CD8-positive, alpha-beta memory T cell (primary cell): ENCODE data around the gene KLF3. TPM values are rescaled to one million over a fixed set of nuclear protein-coding genes. Genes with fewer than 3 reads are reported as not detected.

ENCODE experiments used
- CTCF ChIA-PET: fragments of 350-600 bp; sonication (Branson Sonifier 250); formaldehyde crosslinking; loops from one replicate; lab custom pipeline; 2021; ENCODE audit warnings: antibody characterized with exemption; lab: Charles Lee
- POLR2A ChIA-PET: fragments of 350-600 bp; sonication (Branson Sonifier 250); formaldehyde crosslinking; loops from one replicate; lab custom pipeline; 2021; ENCODE audit warnings: antibody characterized with exemption; lab: Charles Lee
- DNase-seq, 5 donors: peaks; one replicate each; pipeline versions ENCODE4 v3.0.0 to v3.0.0-alpha.2; 2020 to 2022; ENCODE audit warnings: mixed read lengths in 1 of 5
- H3K27ac ChIP-seq: one replicate; pipeline ENCODE4 v1.7.0; 2013; ENCODE audit warnings: low read depth, mild to moderate bottlenecking, low read length, moderate library complexity
- H3K27me3 ChIP-seq: 2 replicates; pipeline ENCODE4 v1.7.0; 2013; ENCODE audit warnings: low read length, mild to moderate bottlenecking; ENCODE audit not compliant: insufficient read depth, poor library complexity, severe bottlenecking
- H3K36me3 ChIP-seq: 2 replicates; pipeline ENCODE4 v1.7.0; 2013; ENCODE audit warnings: mild to moderate bottlenecking, low read length, moderate library complexity; ENCODE audit not compliant: insufficient read depth
- H3K4me1 ChIP-seq: 2 replicates; pipeline ENCODE4 v1.7.0; 2013; ENCODE audit warnings: mild to moderate bottlenecking, low read length, moderate library complexity; ENCODE audit not compliant: insufficient read depth
- H3K4me3 ChIP-seq: 2 replicates; pipeline ENCODE4 v1.7.0; 2013; ENCODE audit warnings: mild to moderate bottlenecking, low read length
- H3K9me3 ChIP-seq: 2 replicates; pipeline ENCODE4 v1.7.0; 2013; ENCODE audit warnings: mild to moderate bottlenecking, low read length
- H3K27ac Mint-ChIP-seq, 8 donors: one replicate each; pipeline ENCODE4 v1.8.0; 2020 to 2021; ENCODE audit warnings: mixed read lengths in 8 of 8, mild to moderate bottlenecking in 6 of 8, inconsistent platforms in 3 of 8, moderate library complexity in 3 of 8
- H3K27me3 Mint-ChIP-seq, 2 donors: one replicate each; pipeline ENCODE4 v1.8.0; 2020 to 2021; ENCODE audit warnings: mixed read lengths in 2 of 2, mild to moderate bottlenecking in 1 of 2, moderate library complexity in 1 of 2
- H3K36me3 Mint-ChIP-seq, 3 donors: one replicate each; pipeline ENCODE4 v1.8.0; 2020 to 2021; ENCODE audit warnings: mixed read lengths in 3 of 3, inconsistent platforms in 1 of 3, mild to moderate bottlenecking in 1 of 3
- H3K4me1 Mint-ChIP-seq, 3 donors: one replicate each; pipeline ENCODE4 v1.8.0; 2020 to 2021; ENCODE audit warnings: mixed read lengths in 3 of 3, inconsistent platforms in 1 of 3, mild to moderate bottlenecking in 1 of 3
- H3K4me3 Mint-ChIP-seq, 7 donors: one replicate each; pipeline ENCODE4 v1.8.0; 2020 to 2021; ENCODE audit warnings: mixed read lengths in 7 of 7, mild to moderate bottlenecking in 6 of 7, moderate library complexity in 4 of 7, inconsistent platforms in 2 of 7
- H3K9me3 Mint-ChIP-seq, 5 donors: one replicate each; pipeline ENCODE4 v1.8.0; 2020 to 2022; ENCODE audit warnings: mixed read lengths in 5 of 5, mild to moderate bottlenecking in 3 of 5, moderate library complexity in 2 of 5, inconsistent platforms in 1 of 5
- polyA plus RNA-seq: library from polyadenylated mRNA; unstranded; fragments of 300-500 nt; fragmentation: Illumina TruSeq; gene quantifications from one replicate; pipeline ENCODE4 v1.2.3, GENCODE V29; 2021
- total RNA-seq, 2 experiments: library from RNA; stranded (reverse); gene quantifications; one replicate each; pipeline ENCODE4 v1.2.3, GENCODE V29; 2021

Gene KLF3
- total and polyA plus RNA-seq, 3 experiments from 2014 or later: 15.2 to 72.9 (median 17.1) TPM

DNA sequence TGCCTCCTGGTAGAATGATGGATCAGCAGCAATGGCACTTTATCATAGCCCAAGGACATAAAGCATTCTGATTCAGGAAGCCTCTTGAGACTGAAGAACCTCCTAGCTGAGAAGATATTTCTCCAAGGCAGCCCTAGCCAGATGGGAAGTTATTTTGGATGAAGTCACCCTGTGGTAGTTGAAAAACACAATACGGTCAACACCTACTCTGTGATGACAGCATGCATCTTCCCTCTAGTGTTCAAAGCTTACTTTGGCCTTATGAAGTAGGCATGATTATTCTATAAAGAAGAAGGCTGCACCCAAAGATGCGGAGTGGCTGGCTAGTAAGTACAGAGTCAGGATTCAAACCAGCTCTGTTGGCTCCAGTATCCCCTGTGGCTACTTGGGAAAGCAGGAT is 70.9 kb downstream of the KLF3 start:
- Mint-ChIP-seq H3K36me3 (peaks cover 0 to 4% (median 0%) of the 10 kb centered on the region in 3 donors), H3K4me3 (no peak overlapping the region), H3K27ac (no peak overlapping the region), H3K27me3 (peaks cover 1 to 8% of the 10 kb centered on the region in 2 donors), H3K4me1 (peaks cover 9 to 11% (median 10%) of the 10 kb centered on the region in 3 donors), H3K9me3 (peaks cover 0 to 3% (median 2%) of the 10 kb centered on the region in 5 donors)
- POLR2A ChIA-PET: no interaction called here
- Histone ChIP-seq H3K27ac (no peak overlapping the region), H3K4me1 (peaks cover 10% of the 10 kb centered on the region), H3K27me3 (no peaks in the 10 kb centered on the region), H3K9me3 (no peaks in the 10 kb centered on the region), H3K4me3 (no peak overlapping the region), H3K36me3 (no peaks in the 10 kb centered on the region)
- DNase-seq: no peak
- CTCF ChIA-PET: interaction anchor here (1.2 to 3.3 kb wide), 2 partner anchors 25 to 556 kb away, joined by 4 to 31 read pairs; no protein-coding TSS in a partner anchor

GRCh38 chr4:38735870-38736269 is 71.9 kb downstream of the KLF3 start:
- CTCF ChIA-PET: interaction anchor here (1.2 to 3.3 kb wide), 2 partner anchors 24 to 557 kb away, joined by 4 to 31 read pairs; no protein-coding TSS in a partner anchor
- peaks cover 5 to 6% (median 6%) of the 10 kb centered on the region in 3 donors for H3K4me1 Mint-ChIP-seq

DNA sequence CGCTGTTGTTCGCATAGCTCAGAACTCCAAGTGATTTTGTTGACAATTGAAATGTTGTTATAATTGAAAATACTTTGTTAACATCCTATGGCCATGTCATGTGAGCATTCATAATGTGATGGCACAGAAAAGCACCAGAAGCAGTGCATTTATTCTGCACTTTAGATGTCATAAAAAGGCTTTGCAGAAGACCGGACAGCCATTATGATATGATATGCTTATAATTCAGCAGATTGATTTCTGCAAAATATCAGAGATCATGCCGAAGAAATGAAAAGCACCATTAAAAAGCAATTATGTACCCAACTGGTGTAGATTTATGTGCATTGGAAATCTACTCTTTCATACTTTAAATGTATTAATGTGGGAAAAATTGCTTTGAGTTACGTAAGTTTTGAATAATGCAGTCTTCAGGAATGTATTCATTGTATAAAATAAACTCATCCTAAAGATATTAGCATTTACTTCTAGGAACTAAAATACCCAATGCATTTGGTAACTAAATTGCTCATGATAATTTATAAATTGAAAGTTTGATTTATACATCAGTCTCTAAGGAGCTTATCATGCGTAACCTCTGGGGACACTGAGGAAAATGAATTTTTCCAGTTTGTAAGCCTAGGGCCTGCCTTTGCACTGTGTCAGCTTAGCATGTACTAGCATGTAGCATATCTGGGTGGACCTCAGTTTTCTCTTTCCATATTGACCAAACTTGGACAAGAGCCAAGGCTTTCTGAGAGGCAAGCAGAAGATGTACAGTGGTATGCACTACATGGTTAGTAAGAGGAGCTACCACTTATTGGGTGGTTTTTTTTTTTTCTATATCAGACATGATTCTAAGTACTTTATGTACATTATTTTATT is 75.2 kb downstream of the KLF3 start:
- H3K36me3 Mint-ChIP-seq: peaks cover 0 to 7% (median 0%) of the 10 kb centered on the region in 3 donors
- Histone ChIP-seq H3K27me3 (no peaks in the 10 kb centered on the region), H3K36me3 (no peaks in the 10 kb centered on the region), H3K4me1 (no peaks in the 10 kb centered on the region), H3K4me3 (no peak overlapping the region), H3K9me3 (no peaks in the 10 kb centered on the region), H3K27ac (no peak overlapping the region)
- H3K4me1 Mint-ChIP-seq: no peaks in the 10 kb centered on the region
- ChIA-PET CTCF (interaction anchor here (0.9 to 1.9 kb wide), 3 partner anchors 8 to 584 kb away, joined by 3 to 8 read pairs (median 4); no protein-coding TSS in a partner anchor), POLR2A (no interaction called here)
- no peak overlapping the region for H3K27ac Mint-ChIP-seq
- H3K9me3 Mint-ChIP-seq: peaks cover 0 to 3% (median 0%) of the 10 kb centered on the region in 5 donors
- H3K4me3 Mint-ChIP-seq: no peak overlapping the region
- peaks cover 6 to 15% of the 10 kb centered on the region in 2 donors for H3K27me3 Mint-ChIP-seq
- DNase-seq: no peak

More at GRCh38 chr4:38735870-38736269, 71.9 kb downstream of the KLF3 start:
- peaks cover 0 to 4% (median 0%) of the 10 kb centered on the region in 3 donors for H3K36me3 Mint-ChIP-seq
- H3K36me3 ChIP-seq: no peaks in the 10 kb centered on the region
- H3K9me3 ChIP-seq: no peaks in the 10 kb centered on the region
- POLR2A ChIA-PET: no interaction called here
- H3K9me3 Mint-ChIP-seq: peaks cover 0 to 3% (median 2%) of the 10 kb centered on the region in 5 donors
- H3K27ac ChIP-seq: no peak overlapping the region
- no peak overlapping the region for H3K4me3 Mint-ChIP-seq
- H3K27me3 Mint-ChIP-seq: peaks cover 3 to 8% of the 10 kb centered on the region in 2 donors
- H3K4me3 ChIP-seq: no peak overlapping the region
- H3K4me1 ChIP-seq: peaks cover 6% of the 10 kb centered on the region
- H3K27ac Mint-ChIP-seq: no peak overlapping the region
- no peak for DNase-seq
- no peaks in the 10 kb centered on the region for H3K27me3 ChIP-seq

- CTCF ChIA-PET: interaction anchor here (0.9 to 1.9 kb wide), 3 partner anchors 9 to 585 kb away, joined by 3 to 8 read pairs (median 4); no protein-coding TSS in a partner anchor
- H3K27me3 Mint-ChIP-seq: peaks cover 5 to 15% of the 10 kb centered on the region in 2 donors
- POLR2A ChIA-PET: no interaction called here
- Histone ChIP-seq H3K36me3 (no peaks in the 10 kb centered on the region), H3K9me3 (no peaks in the 10 kb centered on the region), H3K27me3 (no peaks in the 10 kb centered on the region), H3K27ac (no peak overlapping the region), H3K4me3 (no peak overlapping the region), H3K4me1 (no peaks in the 10 kb centered on the region)
- H3K36me3 Mint-ChIP-seq: peaks cover 0 to 7% (median 0%) of the 10 kb centered on the region in 3 donors
- H3K4me1 Mint-ChIP-seq: no peaks in the 10 kb centered on the region
- DNase-seq: no peak
- no peaks in the 10 kb centered on the region for H3K9me3 Mint-ChIP-seq
- no peak overlapping the region for H3K4me3 Mint-ChIP-seq
- H3K27ac Mint-ChIP-seq: no peak overlapping the region
These were observed 76.3 kb downstream of the KLF3 start for GRCh38 chr4:38740303-38740702.

DNA sequence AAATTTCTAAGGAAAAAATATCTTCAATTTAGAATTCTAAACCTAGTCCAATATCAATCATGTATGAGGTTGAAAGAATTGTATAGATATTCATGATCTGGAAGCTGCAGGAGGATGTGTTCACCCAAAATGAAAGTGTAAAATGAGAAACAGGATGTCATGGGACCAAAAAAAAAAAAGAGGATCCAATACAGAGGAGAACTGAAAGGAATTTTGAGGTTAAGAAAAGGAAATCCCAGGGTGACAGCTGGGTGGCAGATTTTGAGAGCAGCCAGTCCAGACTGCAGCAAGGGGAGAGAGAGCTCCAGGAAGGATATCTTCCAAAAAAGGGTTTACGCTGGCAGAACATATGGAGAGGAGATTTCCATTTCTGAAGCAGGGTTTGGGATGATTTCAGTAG is 79.9 kb downstream of the KLF3 start:
- no peak for DNase-seq

DNA sequence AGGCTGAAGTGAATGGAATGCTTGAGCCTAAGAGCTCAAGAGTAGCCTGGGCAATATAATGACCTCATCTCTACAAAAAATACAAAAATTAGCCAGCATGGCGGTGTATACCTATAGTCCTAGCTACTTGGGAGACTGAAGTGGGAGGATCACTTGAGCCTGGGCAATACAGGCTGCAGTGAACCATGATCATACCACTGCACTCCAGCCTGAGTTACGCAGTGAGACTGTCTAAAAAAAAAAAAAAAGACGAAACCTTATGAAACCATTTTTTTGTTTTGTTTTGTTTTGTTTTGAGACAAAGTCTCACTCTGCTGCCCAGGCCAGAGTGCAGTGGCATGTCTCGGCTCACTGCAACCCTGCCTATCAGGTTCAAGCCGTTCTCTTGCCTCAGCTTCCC is 81.9 kb downstream of the KLF3 start:
- ChIA-PET POLR2A (no interaction called here), CTCF (no interaction called here)
- Histone ChIP-seq H3K27ac (no peak overlapping the region), H3K4me1 (no peaks in the 10 kb centered on the region), H3K36me3 (no peaks in the 10 kb centered on the region), H3K27me3 (no peaks in the 10 kb centered on the region), H3K9me3 (no peaks in the 10 kb centered on the region), H3K4me3 (no peak overlapping the region)
- no peak for DNase-seq
- Mint-ChIP-seq H3K27me3 (peaks cover 4 to 7% of the 10 kb centered on the region in 2 donors), H3K36me3 (peaks cover 0 to 20% (median 5%) of the 10 kb centered on the region in 3 donors), H3K4me1 (no peaks in the 10 kb centered on the region), H3K9me3 (peaks cover 4 to 13% (median 11%) of the 10 kb centered on the region in 5 donors), H3K4me3 (no peak overlapping the region), H3K27ac (no peak overlapping the region)

More for the DNA sequence above, 79.9 kb downstream of the KLF3 start:
- Mint-ChIP-seq H3K9me3 (peaks cover 4 to 13% (median 11%) of the 10 kb centered on the region in 5 donors), H3K27me3 (peaks cover 5 to 7% of the 10 kb centered on the region in 2 donors), H3K36me3 (peaks cover 0 to 20% (median 5%) of the 10 kb centered on the region in 3 donors), H3K4me3 (no peak overlapping the region), H3K27ac (no peak overlapping the region), H3K4me1 (no peaks in the 10 kb centered on the region)
- no peaks in the 10 kb centered on the region for H3K9me3 ChIP-seq
- CTCF ChIA-PET: no interaction called here
- H3K4me3 ChIP-seq: no peak overlapping the region
- no peaks in the 10 kb centered on the region for H3K36me3 ChIP-seq
- no peak overlapping the region for H3K27ac ChIP-seq
- POLR2A ChIA-PET: interaction anchor here (0.6 kb wide), 1 partner anchor 426 kb away, joined by 3 read pairs; no protein-coding TSS in a partner anchor
- no peaks in the 10 kb centered on the region for H3K4me1 ChIP-seq
- H3K27me3 ChIP-seq: no peaks in the 10 kb centered on the region

DNA sequence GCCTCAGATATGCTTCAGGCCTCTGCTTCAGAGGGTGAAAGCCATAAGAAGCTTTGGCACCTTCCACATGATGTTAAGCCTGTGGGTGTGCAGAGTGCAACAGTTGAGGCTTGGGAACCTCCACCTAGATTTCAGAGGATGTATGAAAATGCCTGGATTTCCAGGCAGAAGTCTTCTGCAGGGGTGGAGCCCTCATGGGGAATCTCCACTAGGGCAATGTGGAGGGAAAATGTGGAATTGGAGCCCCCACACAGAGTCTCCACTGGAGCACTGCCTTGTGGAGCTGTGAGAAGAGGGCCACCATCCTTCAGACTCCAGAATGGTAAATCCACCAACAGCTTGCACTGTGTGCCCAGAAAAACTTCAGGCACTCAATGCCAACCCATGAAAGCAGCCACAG is 83.6 kb downstream of the KLF3 start:
- H3K27me3 Mint-ChIP-seq: peaks cover 0 to 2% of the 10 kb centered on the region in 2 donors
- Histone ChIP-seq H3K4me3 (no peak overlapping the region), H3K27ac (no peak overlapping the region), H3K4me1 (no peaks in the 10 kb centered on the region), H3K36me3 (no peaks in the 10 kb centered on the region), H3K9me3 (no peaks in the 10 kb centered on the region), H3K27me3 (no peaks in the 10 kb centered on the region)
- ChIA-PET POLR2A (no interaction called here), CTCF (no interaction called here)
- no peak for DNase-seq
- no peak overlapping the region for H3K4me3 Mint-ChIP-seq
- H3K9me3 Mint-ChIP-seq: peaks cover 4 to 13% (median 11%) of the 10 kb centered on the region in 5 donors
- peaks cover 0 to 16% (median 5%) of the 10 kb centered on the region in 3 donors for H3K36me3 Mint-ChIP-seq
- peaks cover 7 to 10% (median 8%) of the 10 kb centered on the region in 3 donors for H3K4me1 Mint-ChIP-seq
- H3K27ac Mint-ChIP-seq: no peak overlapping the region

GRCh38 chr4:38749336-38749735 is 85.3 kb downstream of the KLF3 start:
- Histone ChIP-seq H3K4me3 (no peak overlapping the region), H3K27me3 (no peaks in the 10 kb centered on the region), H3K36me3 (no peaks in the 10 kb centered on the region), H3K27ac (no peak overlapping the region), H3K4me1 (no peaks in the 10 kb centered on the region), H3K9me3 (no peaks in the 10 kb centered on the region)
- ChIA-PET CTCF (no interaction called here), POLR2A (no interaction called here)
- Mint-ChIP-seq H3K27ac (no peak overlapping the region), H3K36me3 (peaks cover 0 to 16% (median 5%) of the 10 kb centered on the region in 3 donors), H3K9me3 (peaks cover 4 to 13% (median 11%) of the 10 kb centered on the region in 5 donors), H3K27me3 (no peaks in the 10 kb centered on the region), H3K4me1 (peaks cover 7 to 10% (median 8%) of the 10 kb centered on the region in 3 donors), H3K4me3 (no peak overlapping the region)
- DNase-seq: no peak
